Measurements from ENCODE around the gene EIF5A2.

EIF5A2 gene

GRCh38 chr3:170862618-170863374 lies 45.6 kb downstream of the EIF5A2 start:
- no peak overlapping the region for H3K9ac ChIP-seq (ENCODE audit: low read depth, low read length, poor library complexity, severe bottlenecking)
- H3K9me2 ChIP-seq (replicated peaks; ENCODE audit: low read depth, low read length): no peaks in the 10 kb centered on the region
- peaks cover 12% of the 10 kb centered on the region for H3K4me1 ChIP-seq (ENCODE audit: insufficient read depth, low read length, poor library complexity, severe bottlenecking)
- H3K27me3 ChIP-seq (ENCODE audit: insufficient read depth, low read length, poor library complexity, severe bottlenecking): no peaks in the 10 kb centered on the region
- H3F3A ChIP-seq (ENCODE audit: low read depth): no peaks in the 10 kb centered on the region; the same call in 1 of the 2 replicates
- no peak overlapping the region for H3K4me2 ChIP-seq (ENCODE audit: low read depth, low read length, poor library complexity, severe bottlenecking)
- peaks cover 32% of the 10 kb centered on the region for H3K36me3 ChIP-seq (ENCODE audit: insufficient read depth, low read length)
- no peak for TF ChIP-seq EZH2phosphoT487 (IDR thresholded peaks at IDR 0.05; ENCODE audit: borderline replicate concordance)
- no peak for TF ChIP-seq CTCF (conservative IDR thresholded peaks at IDR 0.05; ENCODE audit: low read length)
- no peak overlapping the region for H3K4me3 ChIP-seq (ENCODE audit: low read length, poor library complexity, severe bottlenecking)
- H3K79me2 ChIP-seq (ENCODE audit: insufficient read depth, low read length): peaks cover 21% of the 10 kb centered on the region
- H3K9me3 ChIP-seq (ENCODE audit: insufficient read depth, low read depth, low read length): no peaks in the 10 kb centered on the region
- H2AFZ ChIP-seq (ENCODE audit: low read length): no peak overlapping the region
- H4K20me1 ChIP-seq (ENCODE audit: insufficient read depth, low read length, poor library complexity, severe bottlenecking): peaks cover 21% of the 10 kb centered on the region

- Histone ChIP-seq H3F3A (ENCODE audit: low read depth) (no peaks in the 10 kb centered on the region; the same call in 1 of the 2 replicates), H4K20me1 (ENCODE audit: insufficient read depth, low read length, poor library complexity, severe bottlenecking) (no peaks in the 10 kb centered on the region), H3K4me1 (ENCODE audit: insufficient read depth, low read length, poor library complexity, severe bottlenecking) (no peaks in the 10 kb centered on the region), H3K9me2 (replicated peaks; ENCODE audit: low read depth, low read length) (no peaks in the 10 kb centered on the region), H3K9me3 (ENCODE audit: insufficient read depth, low read depth, low read length) (no peaks in the 10 kb centered on the region), H3K79me2 (ENCODE audit: insufficient read depth, low read length) (no peaks in the 10 kb centered on the region), H2AFZ (ENCODE audit: low read length) (no peak overlapping the region), H3K9ac (ENCODE audit: low read depth, low read length, poor library complexity, severe bottlenecking) (no peak overlapping the region), H3K4me2 (ENCODE audit: low read depth, low read length, poor library complexity, severe bottlenecking) (no peak overlapping the region), H3K27me3 (ENCODE audit: insufficient read depth, low read length, poor library complexity, severe bottlenecking) (no peaks in the 10 kb centered on the region), H3K36me3 (ENCODE audit: insufficient read depth, low read length) (no peaks in the 10 kb centered on the region), H3K4me3 (ENCODE audit: low read length, poor library complexity, severe bottlenecking) (no peak overlapping the region)
- TF ChIP-seq CTCF (conservative IDR thresholded peaks at IDR 0.05; ENCODE audit: low read length) (no peak), EZH2phosphoT487 (IDR thresholded peaks at IDR 0.05; ENCODE audit: borderline replicate concordance) (no peak)
These were observed 49.8 kb downstream of the EIF5A2 start for GRCh38 chr3:170858599-170858998.

- Histone ChIP-seq H3K79me2 (ENCODE audit: insufficient read depth, low read length) (no peaks in the 10 kb centered on the region), H3K9ac (ENCODE audit: low read depth, low read length, poor library complexity, severe bottlenecking) (no peak overlapping the region), H3K9me3 (ENCODE audit: insufficient read depth, low read depth, low read length) (no peaks in the 10 kb centered on the region), H3K4me2 (ENCODE audit: low read depth, low read length, poor library complexity, severe bottlenecking) (no peak overlapping the region), H3K36me3 (ENCODE audit: insufficient read depth, low read length) (no peaks in the 10 kb centered on the region), H3K4me3 (ENCODE audit: low read length, poor library complexity, severe bottlenecking) (no peak overlapping the region), H3K9me2 (replicated peaks; ENCODE audit: low read depth, low read length) (no peaks in the 10 kb centered on the region), H4K20me1 (ENCODE audit: insufficient read depth, low read length, poor library complexity, severe bottlenecking) (no peaks in the 10 kb centered on the region), H3F3A (ENCODE audit: low read depth) (no peaks in the 10 kb centered on the region), H3K4me1 (ENCODE audit: insufficient read depth, low read length, poor library complexity, severe bottlenecking) (no peaks in the 10 kb centered on the region), H3K27me3 (ENCODE audit: insufficient read depth, low read length, poor library complexity, severe bottlenecking) (no peaks in the 10 kb centered on the region), H2AFZ (ENCODE audit: low read length) (no peak overlapping the region)
- no peak for TF ChIP-seq EZH2phosphoT487 (IDR thresholded peaks at IDR 0.05; ENCODE audit: borderline replicate concordance)
- no peak for TF ChIP-seq CTCF (conservative IDR thresholded peaks at IDR 0.05; ENCODE audit: low read length)
These were observed 56.1 kb downstream of the EIF5A2 start for GRCh38 chr3:170852324-170852723.
